Cardiac fibroblast (primary cell): Measurements from ENCODE around the gene CYTH1.

ENCODE experiments used
- DNase-seq, 2 donors: peaks; one replicate each; pipeline versions ENCODE4 v3.0.0 to v3.0.0-alpha.2; 2010; ENCODE audit warnings: low read depth in 2 of 2
- H3K4me3 ChIP-seq, 2 donors: replicated peaks in 1 of 2; 1 replicate in 1 of 2; 2 replicates in 1 of 2; pipeline ENCODE4 v1.5.1; 2011; ENCODE audit warnings: low read depth in 2 of 2, low read length in 2 of 2, mild to moderate bottlenecking in 2 of 2, moderate library complexity in 1 of 2
- TF ChIP-seq, protein P1 (sequence below): IDR thresholded peaks from one replicate; pipeline ENCODE4 v1.5.1; 2011; ENCODE audit warnings: low read depth, mild to moderate bottlenecking, low read length, inconsistent platforms

CYTH1 gene

DNA sequence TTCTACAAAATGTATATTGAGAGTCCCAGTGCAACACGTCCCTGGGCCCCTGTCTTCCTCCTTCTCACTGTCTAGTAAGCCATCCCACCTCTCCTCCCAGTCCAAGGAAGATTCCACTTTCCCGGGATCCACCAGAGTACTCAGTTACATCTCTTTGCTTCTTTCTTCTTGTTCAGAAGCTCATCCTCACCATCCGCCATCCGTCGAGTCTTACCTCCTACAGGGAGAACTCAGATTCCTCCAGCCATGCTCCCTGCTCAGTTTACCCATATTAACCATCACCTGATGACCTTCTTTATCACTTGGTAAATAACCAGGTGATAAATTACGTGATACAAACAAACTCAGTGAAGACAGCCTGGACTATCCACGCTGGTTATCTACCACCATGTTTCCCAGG is 57.1 kb downstream of the CYTH1 start:
- TF ChIP-seq, protein P1, sequence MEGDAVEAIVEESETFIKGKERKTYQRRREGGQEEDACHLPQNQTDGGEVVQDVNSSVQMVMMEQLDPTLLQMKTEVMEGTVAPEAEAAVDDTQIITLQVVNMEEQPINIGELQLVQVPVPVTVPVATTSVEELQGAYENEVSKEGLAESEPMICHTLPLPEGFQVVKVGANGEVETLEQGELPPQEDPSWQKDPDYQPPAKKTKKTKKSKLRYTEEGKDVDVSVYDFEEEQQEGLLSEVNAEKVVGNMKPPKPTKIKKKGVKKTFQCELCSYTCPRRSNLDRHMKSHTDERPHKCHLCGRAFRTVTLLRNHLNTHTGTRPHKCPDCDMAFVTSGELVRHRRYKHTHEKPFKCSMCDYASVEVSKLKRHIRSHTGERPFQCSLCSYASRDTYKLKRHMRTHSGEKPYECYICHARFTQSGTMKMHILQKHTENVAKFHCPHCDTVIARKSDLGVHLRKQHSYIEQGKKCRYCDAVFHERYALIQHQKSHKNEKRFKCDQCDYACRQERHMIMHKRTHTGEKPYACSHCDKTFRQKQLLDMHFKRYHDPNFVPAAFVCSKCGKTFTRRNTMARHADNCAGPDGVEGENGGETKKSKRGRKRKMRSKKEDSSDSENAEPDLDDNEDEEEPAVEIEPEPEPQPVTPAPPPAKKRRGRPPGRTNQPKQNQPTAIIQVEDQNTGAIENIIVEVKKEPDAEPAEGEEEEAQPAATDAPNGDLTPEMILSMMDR, result no peak

DNA sequence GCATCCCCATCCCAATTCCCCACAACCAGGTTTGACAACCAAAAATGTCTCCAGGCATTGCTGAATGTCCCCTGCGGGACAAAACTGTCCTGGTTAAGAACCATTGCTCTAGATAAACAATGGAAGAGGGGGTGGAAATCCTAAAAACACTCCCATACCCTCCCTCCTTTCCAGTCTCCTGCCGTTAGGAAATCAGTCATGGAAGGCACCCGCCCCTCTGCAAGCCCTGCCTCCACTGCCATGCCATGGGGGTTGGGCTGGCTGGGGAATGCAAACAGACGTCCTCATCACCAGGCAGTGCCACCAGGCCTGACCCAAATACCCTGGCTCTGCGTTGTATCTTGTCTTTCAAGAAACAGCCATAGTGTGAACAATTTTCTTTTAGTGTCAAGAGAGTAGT is 57.5 kb downstream of the CYTH1 start:
- no peak overlapping the region for H3K4me3 ChIP-seq
- no peak for DNase-seq
- TF ChIP-seq, protein P1, result no peak

More for the DNA sequence above, 57.1 kb downstream of the CYTH1 start:
- no peak overlapping the region for H3K4me3 ChIP-seq
- DNase-seq, result no peak

DNA sequence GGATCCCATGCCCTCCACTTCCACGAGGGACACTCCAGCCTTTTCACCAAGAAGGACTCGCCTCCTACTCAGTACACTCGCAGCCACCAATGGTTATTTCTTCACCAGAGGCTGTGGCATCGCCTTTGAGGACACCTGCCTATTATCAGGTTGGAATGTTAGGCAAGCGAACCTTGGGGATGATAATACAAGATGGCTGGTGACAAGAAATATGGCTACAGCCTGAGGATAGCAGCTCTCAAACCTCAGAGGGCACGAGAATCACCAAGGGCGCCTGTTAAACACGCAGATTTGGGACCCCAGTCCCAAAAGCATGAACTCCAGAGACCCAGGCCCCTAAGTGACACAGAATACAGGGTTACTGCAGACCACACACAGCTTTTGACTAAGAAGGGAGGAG is 58.1 kb downstream of the CYTH1 start:
- no peak overlapping the region for H3K4me3 ChIP-seq

DNA sequence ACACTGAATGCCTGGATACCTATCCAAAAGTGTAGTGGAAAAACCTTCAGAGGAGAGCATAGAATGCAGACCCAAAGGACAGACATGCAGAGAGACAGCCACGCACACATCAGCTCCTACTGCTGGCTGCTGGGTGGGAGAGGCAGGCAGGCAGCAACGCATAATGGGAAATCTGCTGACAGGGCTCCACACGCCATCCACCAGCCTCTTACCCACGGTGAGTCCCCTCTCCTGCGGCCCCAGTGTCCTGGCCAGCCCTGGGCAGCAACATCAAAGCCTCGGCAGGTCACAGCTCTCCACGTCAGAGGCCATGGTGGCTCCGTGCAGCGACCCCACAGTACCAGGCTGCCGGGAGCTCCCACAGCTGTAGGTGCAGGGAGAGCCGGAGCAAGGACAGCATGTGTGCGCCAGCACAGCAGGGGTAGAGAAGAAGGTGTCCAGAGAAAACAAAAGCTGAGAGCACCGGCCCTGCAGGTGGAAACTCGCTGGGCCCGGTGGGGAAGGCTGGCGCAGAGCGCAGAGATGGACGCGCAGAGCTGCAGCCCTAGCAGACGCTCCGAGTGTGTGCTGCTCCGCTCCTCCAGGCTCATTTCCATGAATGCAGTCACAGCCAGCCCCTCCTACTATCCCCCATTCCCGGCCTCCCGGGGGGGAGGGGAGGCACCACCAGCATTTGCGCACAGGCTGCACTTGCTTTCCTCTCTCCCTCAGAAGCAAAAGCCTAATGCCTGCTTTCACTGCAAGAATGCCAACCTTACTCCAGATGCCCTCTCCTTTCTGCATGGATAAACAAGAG is 58.9 kb downstream of the CYTH1 start:
- TF ChIP-seq, protein P1, result no peak
- DNase-seq, result peak in 1 of 2 donors; percentile 41
- H3K4me3 ChIP-seq, result no peak overlapping the region

More for the DNA sequence above, 58.1 kb downstream of the CYTH1 start:
- TF ChIP-seq, protein P1, result no peak
- no peak for DNase-seq

DNA sequence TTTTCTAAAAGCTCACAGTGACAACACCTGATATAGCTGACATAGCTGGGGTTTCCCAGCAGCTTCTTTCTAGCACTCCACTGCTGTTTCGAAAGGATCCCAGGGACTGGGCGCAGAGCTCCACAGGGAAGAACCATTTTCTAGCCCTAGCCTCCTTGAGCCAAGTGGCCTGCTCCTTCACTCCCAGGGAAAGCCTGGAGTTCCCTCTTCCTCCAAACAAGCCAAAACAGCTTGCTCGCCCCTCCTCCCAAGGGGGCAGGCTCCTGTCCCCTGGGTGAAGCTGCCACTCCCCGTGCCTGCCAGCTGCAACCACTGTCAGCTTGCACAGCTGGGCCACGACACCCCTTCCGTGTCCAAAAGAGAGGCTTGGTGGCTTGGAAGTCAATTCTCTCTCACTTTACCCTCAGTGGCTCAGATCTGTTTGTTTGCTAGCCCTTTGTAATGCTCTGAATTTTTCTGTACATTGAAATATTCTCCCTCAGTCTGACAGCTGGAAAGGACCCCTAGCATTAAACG is 59.8 kb downstream of the CYTH1 start:
- TF ChIP-seq, protein P1, result no peak
- no peak for DNase-seq
- no peak overlapping the region for H3K4me3 ChIP-seq

DNA sequence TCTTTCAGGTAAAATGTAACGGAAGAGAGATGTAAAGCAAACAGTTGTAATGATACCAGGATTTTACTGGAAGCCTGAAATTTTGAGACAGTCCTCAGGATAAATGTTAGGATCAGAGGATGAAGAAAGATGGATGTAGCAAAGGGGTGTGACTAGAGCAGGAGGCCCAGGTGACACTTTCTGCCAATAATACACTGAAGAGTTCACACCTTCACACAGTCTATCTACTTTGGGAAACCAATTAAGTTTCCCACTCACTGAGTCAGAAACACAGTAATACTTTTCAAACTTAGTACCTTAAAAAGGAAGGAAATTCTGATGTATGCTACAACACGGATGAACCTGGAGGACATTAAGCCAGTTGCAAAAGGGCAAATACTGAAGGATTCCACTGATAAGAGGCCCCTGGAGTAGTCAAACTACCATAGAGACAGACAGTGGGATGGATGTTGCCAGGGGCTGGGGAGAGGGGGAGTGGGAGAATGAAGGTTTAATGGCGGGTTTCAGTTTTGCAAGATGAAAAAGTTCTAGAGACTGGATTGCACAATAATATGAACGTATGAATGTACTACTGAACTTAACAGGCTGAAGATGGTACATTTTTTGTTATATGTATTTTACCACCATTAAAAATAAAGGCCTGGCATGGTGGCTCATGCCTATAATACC is 62.3 kb downstream of the CYTH1 start:
- H3K4me3 ChIP-seq, result no peak overlapping the region
- TF ChIP-seq, protein P1, result no peak
- DNase-seq, result no peak
